K562 treated with DMSO at 1 percent for 12 hours (cell line): Measurements from ENCODE around the gene FAM72C. TPM values are rescaled to one million over a fixed set of nuclear protein-coding genes. Genes with fewer than 3 reads are reported as not detected.

Experiments
- total RNA-seq: library from RNA; unstranded; fragments of 300-600 nt; gene quantifications from 2 replicates; pipeline ENCODE4 v1.2.3, GENCODE V29; 2022; ENCODE audit not compliant: insufficient read depth

Gene FAM72C
- 7.5 and 10.9 TPM in 2 replicates for total RNA-seq

GRCh38 chr1:143971924-143972700 lies at the start of gene FAM72C:
TSS of gene FAM72C (minus strand) at chr1:143971986. CDS start at chr1:143971141, 845 bp downstream.

